Measurements from ENCODE around the gene UQCRC1. TPM values are rescaled to one million over a fixed set of nuclear protein-coding genes. Genes with fewer than 3 reads are reported as not detected.
A peak's percentile ranks its signal among the peaks of the same experiment; 100 is the strongest.

UQCRC1 gene
- total RNA-seq, 1 experiment from 2014 or later, result 243 TPM

DNA sequence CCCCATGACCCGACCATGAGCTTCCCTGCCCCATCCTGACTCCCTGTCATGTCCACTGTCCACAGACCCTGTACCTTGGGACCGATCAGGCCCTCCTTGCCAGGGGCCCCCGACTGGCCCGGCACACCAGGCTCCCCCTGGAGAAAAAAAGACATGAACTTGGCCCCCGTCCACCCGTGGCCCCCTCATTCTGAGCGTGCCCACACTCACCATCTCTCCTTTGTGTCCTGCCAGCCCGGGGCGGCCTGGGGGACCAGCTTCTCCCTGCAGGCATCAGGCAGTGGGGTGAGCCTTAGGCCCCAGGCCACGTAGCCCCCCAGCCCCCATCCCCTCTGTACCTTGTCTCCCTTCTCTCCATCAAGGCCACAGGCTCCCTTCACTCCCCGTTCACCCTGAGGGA is 41.9 kb downstream of the UQCRC1 start:
- Histone ChIP-seq H3K9me3 (no peaks in the 10 kb centered on the region), H3K36me3 (no peaks in the 10 kb centered on the region)
- no peak for DNase-seq

DNA sequence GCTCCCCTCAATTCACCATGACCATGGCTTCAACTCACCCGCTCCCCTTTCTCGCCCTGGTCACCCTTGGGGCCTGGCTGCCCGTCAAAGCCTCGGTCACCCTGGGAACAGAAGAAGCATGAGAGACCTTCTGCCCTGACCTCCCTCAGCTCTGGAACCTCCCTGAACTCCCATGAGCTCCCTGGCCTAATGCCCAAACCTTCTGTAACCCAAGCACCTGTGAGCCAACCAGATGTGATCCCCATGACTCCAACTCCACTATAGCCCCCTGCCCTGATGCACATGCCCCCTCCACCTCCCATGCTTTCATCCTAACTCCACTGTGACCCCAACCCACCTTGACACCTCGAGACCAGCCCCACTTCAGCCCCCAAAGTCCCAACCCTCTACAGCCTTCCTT is 42.4 kb downstream of the UQCRC1 start:
- H3K27me3 ChIP-seq, result no peaks in the 10 kb centered on the region
- H3K4me3 ChIP-seq, result no peak overlapping the region
- H3K9me3 ChIP-seq, result no peaks in the 10 kb centered on the region
- DNase-seq, result no peak
- no peaks in the 10 kb centered on the region for H3K36me3 ChIP-seq

More for the DNA sequence above, 41.9 kb downstream of the UQCRC1 start:
- Histone ChIP-seq H3K27me3 (no peaks in the 10 kb centered on the region), H3K4me3 (no peak overlapping the region)

DNA sequence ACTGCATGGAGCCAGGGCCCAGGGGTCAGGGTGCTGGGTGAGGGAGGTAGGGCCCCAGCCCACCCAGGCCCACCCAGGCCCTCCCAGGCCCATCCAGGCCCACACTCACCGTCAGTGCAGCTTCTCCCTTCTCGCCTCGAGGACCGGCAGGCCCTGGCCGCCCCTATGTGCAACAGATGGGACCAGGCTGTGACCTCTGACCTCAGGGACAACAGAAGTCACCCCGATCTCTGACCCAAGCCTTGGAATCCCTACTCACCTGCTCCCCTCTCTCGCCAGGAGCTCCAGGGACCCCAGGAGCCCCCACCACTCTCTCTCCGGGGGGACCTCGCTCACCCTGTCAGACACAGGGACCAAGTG is 43.1 kb downstream of the UQCRC1 start:
- Histone ChIP-seq H3K4me3 (no peak overlapping the region), H3K36me3 (no peaks in the 10 kb centered on the region), H3K9me3 (no peaks in the 10 kb centered on the region), H3K27me3 (no peaks in the 10 kb centered on the region)
- DNase-seq, result no peak

DNA sequence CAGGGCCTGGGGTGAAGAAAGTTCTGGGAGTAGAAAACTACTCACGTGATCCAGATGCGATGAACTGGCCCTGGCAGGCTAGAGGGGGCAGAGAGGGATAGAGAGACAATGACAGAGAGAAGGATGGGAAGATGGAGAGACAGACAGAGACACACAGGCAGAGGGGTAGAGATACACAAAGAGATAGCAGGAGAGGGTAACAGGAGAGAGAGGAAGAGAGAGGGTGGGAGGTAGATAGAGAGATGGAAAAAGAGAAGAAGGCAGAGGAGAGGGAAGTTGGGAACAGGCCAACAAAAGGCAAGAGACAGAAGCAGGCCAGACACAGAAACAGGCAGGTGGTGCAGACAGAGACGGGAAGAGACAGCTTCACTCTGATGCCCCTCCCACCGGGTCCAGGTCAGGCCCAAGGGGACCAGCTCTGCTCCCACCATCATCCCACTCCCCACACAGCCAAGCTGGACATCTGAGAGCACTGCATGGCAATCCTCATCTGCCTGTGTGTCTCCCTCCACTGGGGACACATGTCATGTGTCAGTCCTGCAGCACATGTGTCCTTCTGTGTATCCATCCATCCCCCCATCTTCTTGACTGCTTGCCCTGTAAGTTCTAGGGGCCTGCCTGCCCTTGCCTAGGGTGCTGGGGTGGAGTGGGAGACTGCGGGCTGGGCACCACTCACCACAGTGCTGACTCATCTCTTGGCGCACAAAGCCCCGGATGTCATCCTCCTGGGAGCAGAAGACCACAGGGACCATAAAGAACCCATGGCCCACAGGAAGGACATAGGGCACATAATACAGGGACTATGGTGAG is 43.6 kb downstream of the UQCRC1 start:
- H3K4me3 ChIP-seq, result no peak overlapping the region
- no peaks in the 10 kb centered on the region for H3K27me3 ChIP-seq
- no peaks in the 10 kb centered on the region for H3K9me3 ChIP-seq
- peak; percentile 83 for DNase-seq
- no peaks in the 10 kb centered on the region for H3K36me3 ChIP-seq

DNA sequence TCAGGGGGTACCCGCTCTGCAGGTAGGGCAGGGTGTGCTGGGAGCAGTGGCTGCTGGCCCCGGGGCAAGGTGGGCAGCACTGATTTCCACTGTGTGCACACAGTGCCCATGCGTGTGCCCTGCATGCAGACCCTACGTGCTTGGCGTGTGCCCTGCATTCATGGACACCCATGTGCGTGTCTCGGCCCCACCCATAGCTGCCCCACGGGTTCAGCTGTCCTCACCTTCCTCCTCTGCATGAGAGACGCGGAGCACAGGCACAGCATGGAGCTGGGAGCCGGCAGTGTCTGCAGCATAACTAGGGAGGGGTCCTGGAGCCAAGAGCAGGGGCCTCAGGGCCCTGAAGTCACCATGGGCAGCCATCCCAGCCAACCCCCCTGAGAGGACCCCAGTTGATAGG is 44.3 kb downstream of the UQCRC1 start:
- H3K4me3 ChIP-seq, result no peak overlapping the region
- no peak for DNase-seq
- no peaks in the 10 kb centered on the region for H3K27me3 ChIP-seq
- no peaks in the 10 kb centered on the region for H3K9me3 ChIP-seq
- no peaks in the 10 kb centered on the region for H3K36me3 ChIP-seq

DNA sequence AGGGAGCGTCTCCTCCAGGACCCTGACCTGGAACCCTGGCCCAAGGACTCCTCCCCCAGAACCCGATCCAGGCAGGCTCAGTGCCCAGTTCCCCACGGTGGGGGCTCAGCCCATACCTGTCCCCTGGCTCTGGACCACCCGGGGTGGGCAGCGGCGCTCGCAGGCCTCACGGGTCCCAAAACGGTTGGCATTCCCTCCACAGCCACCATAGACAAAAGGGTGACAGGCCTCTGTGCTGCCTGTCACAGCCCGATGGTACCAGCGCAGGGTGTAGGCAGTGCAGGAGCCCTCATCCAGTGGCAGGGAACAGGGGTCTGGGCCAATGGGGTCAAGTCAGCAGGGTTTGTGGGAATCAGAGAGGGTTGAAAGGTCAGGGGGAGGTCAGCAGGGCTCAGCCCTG is 44.8 kb downstream of the UQCRC1 start:
- H3K27me3 ChIP-seq, result no peaks in the 10 kb centered on the region
- no peaks in the 10 kb centered on the region for H3K36me3 ChIP-seq
- no peak for DNase-seq

DNA sequence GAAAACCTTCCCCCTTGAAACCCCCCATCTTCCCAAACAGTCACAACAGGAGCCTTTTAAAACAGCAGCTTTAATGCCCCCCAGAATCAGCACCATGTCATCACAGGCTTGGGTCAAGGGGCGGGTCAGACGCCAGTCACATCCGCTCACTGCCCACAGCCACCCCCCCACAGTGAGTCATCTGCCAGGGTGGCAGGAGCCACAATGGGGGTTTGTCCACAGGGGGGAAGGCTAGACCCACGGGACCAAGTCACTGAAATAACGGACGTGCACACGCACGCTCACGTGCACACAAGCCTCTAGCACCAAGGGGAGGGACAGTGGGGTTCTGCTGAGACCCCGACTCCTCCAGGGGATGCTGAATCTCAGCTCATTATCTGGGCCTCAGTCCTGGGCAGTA is 45.4 kb downstream of the UQCRC1 start:
- Histone ChIP-seq H3K27me3 (no peaks in the 10 kb centered on the region), H3K9me3 (no peaks in the 10 kb centered on the region), H3K4me3 (no peak overlapping the region), H3K36me3 (no peaks in the 10 kb centered on the region)
- peak; percentile 84 for DNase-seq

More for the DNA sequence above, 44.8 kb downstream of the UQCRC1 start:
- Histone ChIP-seq H3K9me3 (no peaks in the 10 kb centered on the region), H3K4me3 (no peak overlapping the region)

DNA sequence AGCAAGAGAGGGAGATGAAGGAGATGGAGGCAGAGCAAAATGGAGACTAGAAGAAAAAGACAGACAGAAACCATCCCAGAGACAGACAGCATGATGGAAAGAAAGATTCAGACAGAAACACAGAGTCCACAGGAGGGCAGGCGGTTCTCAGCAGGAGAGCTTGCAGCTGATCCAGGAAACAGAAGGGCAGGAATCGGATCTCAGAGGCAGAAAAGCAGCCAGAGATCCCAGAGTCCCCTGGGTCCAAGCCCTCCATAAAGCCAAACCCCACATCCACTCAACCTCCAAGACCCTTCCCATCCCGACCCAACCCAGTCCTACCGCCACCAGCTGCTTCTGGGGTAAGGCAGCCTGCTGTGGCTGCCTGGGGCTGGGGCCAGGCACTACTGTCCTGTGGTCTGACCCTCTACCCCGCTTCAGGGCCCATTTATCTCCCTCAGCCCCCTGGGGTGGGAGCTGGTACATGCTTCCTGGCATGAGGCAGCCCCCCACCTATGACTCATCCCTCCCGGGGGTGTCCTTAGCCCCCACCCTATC is 46.0 kb downstream of the UQCRC1 start, which contains the start of gene UCN2:
Gene UCN2 (minus strand): TSS at position 400 of the 537 bp plus-strand sequence. CDS start 657 bp downstream, outside the sequence.
- DNase-seq, result peak; percentile 23

DNA sequence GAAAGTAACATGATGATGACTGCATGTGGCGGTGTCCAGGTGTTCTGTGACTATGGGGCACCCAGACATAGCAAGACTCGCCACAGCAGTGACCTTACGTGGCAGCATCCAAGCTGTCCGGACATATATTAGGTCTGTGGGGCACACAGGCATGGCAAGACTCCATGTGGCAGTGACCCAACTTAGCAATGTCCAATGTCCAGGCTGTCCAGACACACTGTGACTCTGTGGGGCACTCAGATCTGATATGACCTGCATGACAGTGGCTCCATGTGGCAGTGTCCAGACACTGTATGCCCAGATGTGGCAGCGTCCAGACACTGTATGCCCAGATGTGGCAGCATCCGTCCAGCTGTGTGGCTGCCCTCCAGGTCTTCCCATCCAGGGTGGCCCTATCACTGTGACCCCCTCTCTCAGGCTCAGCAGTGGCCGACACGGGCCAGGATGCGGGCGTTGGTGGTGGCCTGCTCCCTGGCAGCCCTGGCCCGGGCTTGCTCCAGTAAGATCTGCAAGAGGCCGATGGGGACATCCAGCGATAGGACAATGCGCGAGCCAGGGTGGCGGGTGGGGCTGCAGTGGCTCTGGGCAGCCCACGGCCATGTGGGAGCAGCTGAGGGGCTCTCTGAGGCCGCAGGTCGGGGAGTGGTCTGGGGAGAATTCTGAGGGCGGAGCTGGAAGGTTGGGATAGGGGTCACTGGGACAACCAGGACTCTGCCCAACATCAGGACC is 46.9 kb downstream of the UQCRC1 start:
- H3K9me3 ChIP-seq, result no peaks in the 10 kb centered on the region
- no peak overlapping the region for H3K4me3 ChIP-seq
- no peaks in the 10 kb centered on the region for H3K36me3 ChIP-seq
- H3K27me3 ChIP-seq, result no peaks in the 10 kb centered on the region
- DNase-seq, result no peak

More for the DNA sequence above, 46.0 kb downstream of the UQCRC1 start, which contains the start of gene UCN2:
- H3K36me3 ChIP-seq, result no peaks in the 10 kb centered on the region
- H3K4me3 ChIP-seq, result no peak within 1 kb of the TSS
- H3K27me3 ChIP-seq, result no peaks in the 10 kb centered on the region
- H3K9me3 ChIP-seq, result no peaks in the 10 kb centered on the region

DNA sequence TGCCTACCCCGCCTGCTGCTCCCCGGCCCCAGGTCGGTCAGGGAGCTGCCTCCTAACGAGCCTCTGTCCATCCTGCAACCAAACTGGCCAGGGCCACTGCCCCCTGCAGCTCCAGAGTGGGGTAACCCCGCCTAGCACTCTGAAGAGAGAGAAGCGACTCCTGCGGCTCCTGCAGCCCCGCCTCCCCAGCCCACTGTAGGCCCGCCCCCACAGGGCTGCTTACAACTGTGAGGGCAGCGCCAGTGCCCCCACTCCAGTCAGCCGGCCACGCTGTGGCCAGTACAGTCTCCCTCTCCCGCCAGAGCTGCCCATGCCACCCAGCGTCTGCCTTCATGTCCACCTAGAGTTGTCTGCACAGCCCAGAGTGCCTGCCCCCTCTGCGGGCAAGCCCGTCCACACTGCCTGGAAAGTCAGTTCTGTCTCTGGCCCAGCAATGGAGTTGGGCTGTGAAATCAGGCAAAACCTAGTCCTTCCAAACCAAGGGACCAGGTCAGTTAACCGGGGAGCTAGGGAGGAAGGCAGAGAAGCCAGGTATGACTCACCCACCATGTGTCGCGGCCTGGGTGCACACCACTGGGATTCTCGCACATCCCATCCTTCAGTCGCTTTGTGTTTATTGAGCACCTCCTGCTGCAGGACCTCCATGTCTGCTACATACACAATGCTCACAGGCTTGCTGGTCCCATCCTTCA is 48.3 kb downstream of the UQCRC1 start:
- no peak overlapping the region for H3K4me3 ChIP-seq
- no peaks in the 10 kb centered on the region for H3K36me3 ChIP-seq

DNA sequence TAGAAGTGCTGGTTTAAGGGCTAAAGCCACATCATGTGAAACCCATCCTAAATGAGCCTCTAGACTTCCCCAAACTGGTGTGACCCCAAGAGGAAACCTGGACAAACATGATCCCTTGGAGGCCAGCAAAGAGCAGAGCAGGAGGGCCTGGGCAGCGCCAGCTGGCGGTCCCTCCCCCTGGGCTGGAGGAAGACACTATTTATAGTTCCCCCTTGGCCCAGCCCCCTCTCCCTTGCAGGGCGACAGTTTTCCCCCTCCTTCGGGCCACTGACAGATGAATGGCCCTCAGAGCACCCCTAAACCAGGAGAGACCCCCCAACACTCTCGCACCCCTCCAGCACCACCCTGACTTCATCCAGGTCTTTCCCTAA is 48.8 kb downstream of the UQCRC1 start:
- Histone ChIP-seq H3K27me3 (no peaks in the 10 kb centered on the region), H3K4me3 (no peak overlapping the region), H3K36me3 (no peaks in the 10 kb centered on the region), H3K9me3 (no peaks in the 10 kb centered on the region)
- no peak for DNase-seq

More for the DNA sequence above, 48.3 kb downstream of the UQCRC1 start:
- DNase-seq, result peak; percentile 11
- no peaks in the 10 kb centered on the region for H3K9me3 ChIP-seq
- no peaks in the 10 kb centered on the region for H3K27me3 ChIP-seq

DNA sequence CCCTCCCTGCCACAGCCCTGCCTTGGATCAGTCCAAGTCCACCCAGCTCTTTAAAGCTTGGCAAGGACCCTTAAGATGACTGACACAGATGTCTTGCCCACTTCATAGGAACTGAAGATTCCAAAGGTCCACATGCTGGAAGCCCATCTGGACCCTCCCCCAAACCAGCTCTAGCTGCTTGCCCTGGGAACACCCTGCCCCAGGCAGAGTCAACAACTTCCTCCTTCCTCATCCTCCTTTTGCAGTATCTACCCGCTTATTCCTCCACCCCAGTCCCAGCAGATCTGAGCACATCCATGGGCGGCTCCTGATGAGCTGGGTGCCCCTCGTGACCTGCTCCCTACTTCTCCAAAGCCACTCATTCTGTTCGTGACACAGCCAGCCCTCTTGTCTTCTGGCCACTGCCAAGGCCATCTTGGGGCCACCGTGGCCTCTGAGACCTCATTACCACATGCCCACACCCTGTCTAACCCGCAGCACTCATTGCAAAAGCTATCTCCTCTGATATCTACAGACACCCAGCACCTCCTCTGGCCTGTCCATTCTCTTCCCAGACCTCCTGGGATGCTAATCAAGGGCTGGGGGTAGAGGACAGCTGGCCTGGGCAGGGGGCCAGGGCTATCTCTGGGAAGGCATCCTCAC is 50.8 kb downstream of the UQCRC1 start:
- Histone ChIP-seq H3K4me3 (no peak overlapping the region), H3K27me3 (no peaks in the 10 kb centered on the region), H3K9me3 (no peaks in the 10 kb centered on the region), H3K36me3 (no peaks in the 10 kb centered on the region)
- no peak for DNase-seq

DNA sequence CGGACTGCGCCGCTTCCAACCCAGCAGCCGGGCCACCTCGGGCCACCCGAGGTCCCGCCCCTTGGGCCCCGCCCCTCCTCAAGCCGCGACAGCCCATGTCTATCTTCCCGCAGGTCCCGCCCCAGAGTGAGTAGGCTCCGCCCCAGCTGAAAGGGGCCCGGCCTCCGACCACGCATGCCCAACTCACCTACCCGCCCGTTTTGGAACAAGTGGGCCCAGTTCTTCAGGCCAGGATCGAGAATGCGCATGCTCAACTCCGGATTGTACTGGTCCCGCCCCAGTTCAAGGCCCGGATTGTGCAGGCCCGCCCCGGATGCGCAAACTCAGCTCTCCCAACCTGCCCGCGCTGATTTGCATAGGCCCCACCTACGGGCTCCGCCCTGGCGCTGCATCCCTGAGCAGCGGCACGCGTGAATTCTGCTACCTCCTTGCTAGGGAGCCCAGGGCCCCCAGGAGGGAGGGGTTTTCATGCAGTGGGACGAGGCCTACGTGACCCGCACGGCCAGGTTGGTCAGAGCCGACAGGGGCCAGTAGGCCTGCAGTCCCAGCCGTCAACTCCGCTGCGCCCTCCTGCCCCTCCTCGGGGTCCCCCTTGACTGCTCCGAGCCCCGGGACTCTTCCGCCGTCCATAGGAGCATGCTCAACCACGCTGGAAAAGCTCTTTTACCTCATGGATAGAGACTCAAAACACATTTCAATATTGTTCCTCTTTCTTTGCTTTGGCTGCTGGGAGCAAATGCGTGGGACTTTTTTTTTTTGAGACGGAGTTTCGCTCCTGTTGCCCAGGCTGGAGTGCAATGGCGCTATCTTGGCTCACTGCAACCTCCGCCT is 52.4 kb downstream of the UQCRC1 start, which contains the start of gene PFKFB4:
Gene PFKFB4 (minus strand): TSS at position 8 of the 831 bp plus-strand sequence. CDS start 26 bp downstream, outside the sequence.
- Histone ChIP-seq H3K36me3 (no peaks in the 10 kb centered on the region), H3K4me3 (peak within 1 kb of the TSS; percentile 57), H3K27me3 (no peaks in the 10 kb centered on the region), H3K9me3 (no peaks in the 10 kb centered on the region)
- peak; percentile 95 for DNase-seq

DNA sequence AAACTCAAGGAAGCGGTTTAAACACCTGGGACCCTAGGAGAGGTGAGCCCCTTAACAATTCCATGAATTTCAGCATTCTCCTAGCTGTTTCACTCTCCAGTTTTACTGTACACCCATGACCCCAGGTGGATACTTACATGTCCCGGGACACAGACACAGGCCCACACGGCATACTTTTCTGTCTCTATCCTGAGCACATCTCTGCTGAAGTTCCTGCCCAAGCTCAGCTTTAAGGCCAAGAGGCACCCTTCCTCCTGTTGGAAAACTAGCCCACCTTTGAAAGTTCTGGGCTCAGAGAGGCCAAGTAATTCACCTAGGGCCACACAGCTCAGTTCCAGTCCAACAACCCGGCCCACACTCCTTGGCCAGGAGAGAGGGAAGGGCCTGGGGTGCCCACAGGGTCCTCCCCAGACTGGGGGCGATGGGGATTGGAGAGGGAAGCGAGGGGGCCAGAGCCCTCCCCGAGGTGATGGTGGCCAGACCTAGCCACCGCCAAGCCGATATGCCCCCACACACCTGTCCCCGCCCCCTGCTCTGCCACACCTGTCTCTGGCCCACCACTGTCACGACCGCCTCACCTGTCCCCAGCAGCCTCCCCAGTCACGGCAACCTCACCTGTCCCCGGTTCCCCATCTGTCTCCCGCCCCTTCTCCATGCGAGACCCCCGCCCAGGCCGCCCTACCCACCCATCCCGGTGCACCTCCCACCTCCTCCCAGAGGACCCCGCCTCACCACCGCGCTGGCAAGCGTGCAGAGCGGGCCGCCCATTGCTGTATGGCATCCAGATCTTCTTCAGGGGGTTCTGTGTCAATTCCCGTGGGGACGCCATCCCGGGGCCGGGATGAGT is 53.3 kb downstream of the UQCRC1 start:
- H3K27me3 ChIP-seq, result no peaks in the 10 kb centered on the region
- H3K9me3 ChIP-seq, result no peaks in the 10 kb centered on the region
- no peaks in the 10 kb centered on the region for H3K36me3 ChIP-seq
- peak overlapping the region; percentile 57 for H3K4me3 ChIP-seq
- DNase-seq, result no peak

Data from MG63 (cell line).